HG03575 (cell line): Measurements from ENCODE around the gene OR52K2.
"Not testable (repeated sequence)": the region's sequence is repeated elsewhere in the genome, so short reads cannot be mapped to it uniquely, and the experiment has no call there.

Source experiments
- ATAC-seq: cut with Tn5 transposase; IDR thresholded peaks from one replicate; pipeline ENCODE4 v1.9.1; 2021; ENCODE audit not compliant: unreplicated experiment, insufficient number of reproducible peaks, low FRiP score; ENCODE audit errors: extremely low read depth

Gene OR52K2

GRCh38 chr11:4448995-4449394 is at the start of gene OR52K2:
OR52K2 (plus strand) TSS chr11:4449295; CDS start chr11:4449340, 45 bp downstream.
- ATAC-seq: no peak

GRCh38 chr11:4406206-4406605 is 42.9 kb upstream of the OR52K2 start:
- not testable (repeated sequence) for ATAC-seq

- ATAC-seq: no peak
These were observed 32.8 kb upstream of the OR52K2 start for GRCh38 chr11:4416306-4416705.

- ATAC-seq: no peak
These were observed 32.3 kb upstream of the OR52K2 start for GRCh38 chr11:4416816-4417215.

- ATAC-seq: no peak
These were observed 30.7 kb upstream of the OR52K2 start for GRCh38 chr11:4418403-4418802.

- no peak for ATAC-seq
These were observed 19.0 kb upstream of the OR52K2 start for GRCh38 chr11:4430051-4430450.

GRCh38 chr11:4433856-4434255 is 15.2 kb upstream of the OR52K2 start:
- no peak for ATAC-seq

GRCh38 chr11:4436411-4436810 is 12.7 kb upstream of the OR52K2 start:
- ATAC-seq: no peak

- no peak for ATAC-seq
These were observed 7.6 kb upstream of the OR52K2 start for GRCh38 chr11:4441515-4441914.

GRCh38 chr11:4443232-4443891 is 5.7 kb upstream of the OR52K2 start:
- no peak for ATAC-seq

- ATAC-seq: no peak
These were observed 4.0 kb downstream of the OR52K2 start for GRCh38 chr11:4453118-4453517.

GRCh38 chr11:4454021-4454420 is 4.9 kb downstream of the OR52K2 start:
- ATAC-seq: no peak

- ATAC-seq: no peak
These were observed 6.3 kb downstream of the OR52K2 start for GRCh38 chr11:4455419-4455818.

GRCh38 chr11:4459500-4459899 is 10.4 kb downstream of the OR52K2 start:
- no peak for ATAC-seq

GRCh38 chr11:4460151-4460550 is 11.1 kb downstream of the OR52K2 start:
- ATAC-seq: no peak

GRCh38 chr11:4464216-4465159 is 15.4 kb downstream of the OR52K2 start:
- no peak for ATAC-seq

- ATAC-seq: no peak
These were observed 16.3 kb downstream of the OR52K2 start for GRCh38 chr11:4465407-4465806.

- no peak for ATAC-seq
These were observed 17.2 kb downstream of the OR52K2 start for GRCh38 chr11:4466131-4466870.

- no peak for ATAC-seq
These were observed 17.9 kb downstream of the OR52K2 start for GRCh38 chr11:4466871-4467442.
